ENCODE results near the gene MED16. TPM values are rescaled to one million over a fixed set of nuclear protein-coding genes. Genes with fewer than 3 reads are reported as not detected.

The MED16 gene
- total and polyA plus RNA-seq, 2 of the 13 experiments (the other 11 are each of a cell fraction or from before 2014, with no cell fraction given), result 13.3 to 14.8 TPM

DNA sequence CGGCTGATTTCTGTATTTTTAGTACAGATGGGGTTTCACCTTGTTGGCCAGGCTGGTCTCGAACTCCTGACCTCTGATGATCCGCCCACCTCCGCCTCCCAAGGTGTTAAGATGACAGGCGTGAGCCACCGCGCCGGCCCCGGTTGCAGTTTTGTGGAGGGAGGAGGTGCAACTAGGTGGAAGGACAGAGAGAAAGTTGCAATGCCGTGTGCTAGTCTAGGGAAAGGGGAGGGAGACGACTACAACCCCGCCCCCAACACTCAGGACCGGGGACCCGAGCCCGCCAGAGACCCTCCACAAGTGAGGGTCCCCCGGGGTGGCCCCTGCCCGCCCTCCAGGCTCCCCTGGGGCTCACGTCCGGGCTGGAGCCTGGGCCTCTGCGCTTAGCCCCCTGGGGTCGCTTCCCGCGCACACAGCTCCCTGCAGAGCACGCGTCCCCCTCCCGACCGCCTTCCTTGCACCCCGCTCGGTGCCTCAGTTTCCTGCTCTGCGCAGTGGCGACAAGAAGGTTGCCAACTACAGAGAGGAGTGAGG is 31.6 kb upstream of the MED16 start (continued):
- TF ChIP-seq, protein P1, sequence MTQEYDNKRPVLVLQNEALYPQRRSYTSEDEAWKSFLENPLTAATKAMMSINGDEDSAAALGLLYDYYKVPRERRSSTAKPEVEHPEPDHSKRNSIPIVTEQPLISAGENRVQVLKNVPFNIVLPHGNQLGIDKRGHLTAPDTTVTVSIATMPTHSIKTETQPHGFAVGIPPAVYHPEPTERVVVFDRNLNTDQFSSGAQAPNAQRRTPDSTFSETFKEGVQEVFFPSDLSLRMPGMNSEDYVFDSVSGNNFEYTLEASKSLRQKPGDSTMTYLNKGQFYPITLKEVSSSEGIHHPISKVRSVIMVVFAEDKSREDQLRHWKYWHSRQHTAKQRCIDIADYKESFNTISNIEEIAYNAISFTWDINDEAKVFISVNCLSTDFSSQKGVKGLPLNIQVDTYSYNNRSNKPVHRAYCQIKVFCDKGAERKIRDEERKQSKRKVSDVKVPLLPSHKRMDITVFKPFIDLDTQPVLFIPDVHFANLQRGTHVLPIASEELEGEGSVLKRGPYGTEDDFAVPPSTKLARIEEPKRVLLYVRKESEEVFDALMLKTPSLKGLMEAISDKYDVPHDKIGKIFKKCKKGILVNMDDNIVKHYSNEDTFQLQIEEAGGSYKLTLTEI (CRISPR knock-in tag; conservative IDR thresholded peaks at IDR 0.05), result no peak
- TF ChIP-seq, protein P2, sequence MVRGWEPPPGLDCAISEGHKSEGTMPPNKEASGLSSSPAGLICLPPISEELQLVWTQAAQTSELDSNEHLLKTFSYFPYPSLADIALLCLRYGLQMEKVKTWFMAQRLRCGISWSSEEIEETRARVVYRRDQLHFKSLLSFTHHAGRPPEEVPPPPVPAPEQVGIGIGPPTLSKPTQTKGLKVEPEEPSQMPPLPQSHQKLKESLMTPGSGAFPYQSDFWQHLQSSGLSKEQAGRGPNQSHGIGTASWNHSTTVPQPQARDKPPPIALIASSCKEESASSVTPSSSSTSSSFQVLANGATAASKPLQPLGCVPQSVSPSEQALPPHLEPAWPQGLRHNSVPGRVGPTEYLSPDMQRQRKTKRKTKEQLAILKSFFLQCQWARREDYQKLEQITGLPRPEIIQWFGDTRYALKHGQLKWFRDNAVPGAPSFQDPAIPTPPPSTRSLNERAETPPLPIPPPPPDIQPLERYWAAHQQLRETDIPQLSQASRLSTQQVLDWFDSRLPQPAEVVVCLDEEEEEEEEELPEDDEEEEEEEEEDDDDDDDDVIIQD (CRISPR knock-in tag; IDR thresholded peaks at IDR 0.05; ENCODE audit: low read depth), result no peak
- TF ChIP-seq SP1 (IDR thresholded peaks at IDR 0.05), result no peak
- TF ChIP-seq SP1 (CRISPR knock-in tag; IDR thresholded peaks at IDR 0.05), result no peak
- TF ChIP-seq WIZ (CRISPR knock-in tag; IDR thresholded peaks at IDR 0.05), result no peak
- TF ChIP-seq, protein P3, sequence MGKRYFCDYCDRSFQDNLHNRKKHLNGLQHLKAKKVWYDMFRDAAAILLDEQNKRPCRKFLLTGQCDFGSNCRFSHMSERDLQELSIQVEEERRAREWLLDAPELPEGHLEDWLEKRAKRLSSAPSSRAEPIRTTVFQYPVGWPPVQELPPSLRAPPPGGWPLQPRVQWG (CRISPR knock-in tag; IDR thresholded peaks at IDR 0.05; ENCODE audit: borderline replicate concordance, low read depth), result no peak
- TF ChIP-seq EHMT2 (IDR thresholded peaks at IDR 0.05; ENCODE audit: borderline replicate concordance, low read depth, low read length), result no peak
- TF ChIP-seq NR3C1 (CRISPR knock-in tag; IDR thresholded peaks at IDR 0.05), result no peak
- TF ChIP-seq, protein P4, sequence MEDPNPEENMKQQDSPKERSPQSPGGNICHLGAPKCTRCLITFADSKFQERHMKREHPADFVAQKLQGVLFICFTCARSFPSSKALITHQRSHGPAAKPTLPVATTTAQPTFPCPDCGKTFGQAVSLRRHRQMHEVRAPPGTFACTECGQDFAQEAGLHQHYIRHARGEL (CRISPR knock-in tag; IDR thresholded peaks at IDR 0.05), result peak; percentile 59; the same call in 1 of the 2 replicates
- no peak for TF ChIP-seq EP300 (IDR thresholded peaks at IDR 0.05; ENCODE audit: low read depth in 2 of 2, low read length in 2 of 2)
- no peak for TF ChIP-seq EP300 (CRISPR knock-in tag; IDR thresholded peaks at IDR 0.05; ENCODE audit: borderline replicate concordance)
- TF ChIP-seq NR2C2 (CRISPR knock-in tag; IDR thresholded peaks at IDR 0.05; ENCODE audit: borderline replicate concordance), result no peak
- TF ChIP-seq ZFP36L1 (CRISPR knock-in tag; IDR thresholded peaks at IDR 0.05), result 0 out of 2 replicates have a peak, but pooled peaks have one; percentile 26
- peak; percentile 92 for TF ChIP-seq TBX3 (IDR thresholded peaks at IDR 0.05; ENCODE audit: borderline replicate concordance)
- TF ChIP-seq, protein P5, sequence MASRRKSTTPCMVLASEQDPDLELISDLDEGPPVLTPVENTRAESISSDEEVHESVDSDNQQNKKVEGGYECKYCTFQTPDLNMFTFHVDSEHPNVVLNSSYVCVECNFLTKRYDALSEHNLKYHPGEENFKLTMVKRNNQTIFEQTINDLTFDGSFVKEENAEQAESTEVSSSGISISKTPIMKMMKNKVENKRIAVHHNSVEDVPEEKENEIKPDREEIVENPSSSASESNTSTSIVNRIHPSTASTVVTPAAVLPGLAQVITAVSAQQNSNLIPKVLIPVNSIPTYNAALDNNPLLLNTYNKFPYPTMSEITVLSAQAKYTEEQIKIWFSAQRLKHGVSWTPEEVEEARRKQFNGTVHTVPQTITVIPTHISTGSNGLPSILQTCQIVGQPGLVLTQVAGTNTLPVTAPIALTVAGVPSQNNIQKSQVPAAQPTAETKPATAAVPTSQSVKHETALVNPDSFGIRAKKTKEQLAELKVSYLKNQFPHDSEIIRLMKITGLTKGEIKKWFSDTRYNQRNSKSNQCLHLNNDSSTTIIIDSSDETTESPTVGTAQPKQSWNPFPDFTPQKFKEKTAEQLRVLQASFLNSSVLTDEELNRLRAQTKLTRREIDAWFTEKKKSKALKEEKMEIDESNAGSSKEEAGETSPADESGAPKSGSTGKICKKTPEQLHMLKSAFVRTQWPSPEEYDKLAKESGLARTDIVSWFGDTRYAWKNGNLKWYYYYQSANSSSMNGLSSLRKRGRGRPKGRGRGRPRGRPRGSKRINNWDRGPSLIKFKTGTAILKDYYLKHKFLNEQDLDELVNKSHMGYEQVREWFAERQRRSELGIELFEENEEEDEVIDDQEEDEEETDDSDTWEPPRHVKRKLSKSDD (CRISPR knock-in tag; IDR thresholded peaks at IDR 0.05; ENCODE audit: low read depth), result no peak
- no peak for TF ChIP-seq IRF2 (CRISPR knock-in tag; IDR thresholded peaks at IDR 0.05)
- no peak for TF ChIP-seq ZNF234 (CRISPR knock-in tag; conservative IDR thresholded peaks at IDR 0.05)
- TF ChIP-seq, protein P6, sequence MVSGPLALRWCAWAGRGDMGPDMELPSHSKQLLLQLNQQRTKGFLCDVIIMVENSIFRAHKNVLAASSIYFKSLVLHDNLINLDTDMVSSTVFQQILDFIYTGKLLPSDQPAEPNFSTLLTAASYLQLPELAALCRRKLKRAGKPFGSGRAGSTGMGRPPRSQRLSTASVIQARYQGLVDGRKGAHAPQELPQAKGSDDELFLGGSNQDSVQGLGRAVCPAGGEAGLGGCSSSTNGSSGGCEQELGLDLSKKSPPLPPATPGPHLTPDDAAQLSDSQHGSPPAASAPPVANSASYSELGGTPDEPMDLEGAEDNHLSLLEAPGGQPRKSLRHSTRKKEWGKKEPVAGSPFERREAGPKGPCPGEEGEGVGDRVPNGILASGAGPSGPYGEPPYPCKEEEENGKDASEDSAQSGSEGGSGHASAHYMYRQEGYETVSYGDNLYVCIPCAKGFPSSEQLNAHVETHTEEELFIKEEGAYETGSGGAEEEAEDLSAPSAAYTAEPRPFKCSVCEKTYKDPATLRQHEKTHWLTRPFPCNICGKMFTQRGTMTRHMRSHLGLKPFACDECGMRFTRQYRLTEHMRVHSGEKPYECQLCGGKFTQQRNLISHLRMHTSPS (CRISPR knock-in tag; IDR thresholded peaks at IDR 0.05; ENCODE audit: low read depth), result 0 out of 2 replicates have a peak, but pooled peaks have one; percentile 37
- TF ChIP-seq MED1 (CRISPR knock-in tag; IDR thresholded peaks at IDR 0.05), result no peak
- TF ChIP-seq ZNF546 (CRISPR knock-in tag; conservative IDR thresholded peaks at IDR 0.05), result no peak
- TF ChIP-seq ZNF33A (CRISPR knock-in tag; IDR thresholded peaks at IDR 0.05; ENCODE audit: borderline replicate concordance), result no peak
- TF ChIP-seq MZF1 (CRISPR knock-in tag; IDR thresholded peaks at IDR 0.05; ENCODE audit: borderline replicate concordance), result no peak
